ENCODE data around the gene GATAD1.

GATAD1 gene

GRCh38 chr7:92461027-92462003 is 14.0 kb downstream of the GATAD1 start:
- TF ChIP-seq REST (IDR thresholded peaks at IDR 0.05; ENCODE audit: insufficient replicate concordance, low read depth) (no peak), CTCF (IDR thresholded peaks at IDR 0.05; ENCODE audit: insufficient read depth, low read length) (peak; percentile 70)
- Histone ChIP-seq H3K27ac (replicated peaks) (no peak overlapping the region), H3K27me3 (ENCODE audit: insufficient read depth, poor library complexity, severe bottlenecking) (no peaks in the 10 kb centered on the region), H3K4me3 (replicated peaks; ENCODE audit: insufficient read depth, low read length) (no peak overlapping the region)
- DNase-seq (ENCODE audit: low read depth in 1 of 2, low spot score in 1 of 2), result peak in 1 of 2 experiments; percentile 53

DNA sequence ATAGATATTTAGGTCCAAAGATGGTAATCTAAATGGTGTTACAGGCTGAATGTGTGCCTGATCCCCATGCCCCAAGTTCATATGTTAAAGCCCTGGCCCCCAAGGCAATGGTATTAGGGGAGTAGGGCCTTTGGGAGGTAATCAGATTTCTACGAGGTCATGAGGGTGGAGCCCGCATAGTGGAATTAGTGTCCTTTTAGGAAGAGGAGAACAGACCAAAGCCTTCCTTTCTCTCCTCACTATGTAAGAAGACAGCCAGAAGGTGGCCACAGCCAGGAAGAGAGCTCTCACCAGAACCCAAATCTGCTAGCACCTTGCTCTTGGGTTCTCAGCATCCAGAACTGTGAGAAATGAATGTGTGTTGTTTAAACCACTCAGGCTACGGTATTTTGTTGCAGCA is 15.3 kb downstream of the GATAD1 start:
- H3K27ac ChIP-seq (replicated peaks), result no peak overlapping the region
- H3K4me3 ChIP-seq (replicated peaks; ENCODE audit: insufficient read depth, low read length), result no peak overlapping the region
- TF ChIP-seq SPI1 (IDR thresholded peaks at IDR 0.05; ENCODE audit: borderline replicate concordance, low read depth), result no peak
- TF ChIP-seq POLR2AphosphoS5 (IDR thresholded peaks at IDR 0.05; ENCODE audit: low read depth), result no peak
- TF ChIP-seq GABPA (IDR thresholded peaks at IDR 0.05; ENCODE audit: low read depth), result no peak
- no peak for TF ChIP-seq REST (IDR thresholded peaks at IDR 0.05; ENCODE audit: insufficient replicate concordance, low read depth)
- no peak for TF ChIP-seq CTCF (IDR thresholded peaks at IDR 0.05; ENCODE audit: insufficient read depth, low read length)
- no peak for DNase-seq (ENCODE audit: low read depth in 1 of 2, low spot score in 1 of 2)
- H3K27me3 ChIP-seq (ENCODE audit: insufficient read depth, poor library complexity, severe bottlenecking), result no peaks in the 10 kb centered on the region

GRCh38 chr7:92464515-92464914 is 17.2 kb downstream of the GATAD1 start:
- H3K27ac ChIP-seq (replicated peaks), result no peak overlapping the region
- no peak for DNase-seq (ENCODE audit: low read depth in 1 of 2, low spot score in 1 of 2)
- no peak overlapping the region for H3K4me3 ChIP-seq (replicated peaks; ENCODE audit: insufficient read depth, low read length)
- H3K27me3 ChIP-seq (ENCODE audit: insufficient read depth, poor library complexity, severe bottlenecking), result no peaks in the 10 kb centered on the region
- TF ChIP-seq POLR2AphosphoS5 (IDR thresholded peaks at IDR 0.05; ENCODE audit: low read depth), result no peak
- no peak for TF ChIP-seq GABPA (IDR thresholded peaks at IDR 0.05; ENCODE audit: low read depth)
- TF ChIP-seq SPI1 (IDR thresholded peaks at IDR 0.05; ENCODE audit: borderline replicate concordance, low read depth), result no peak
- no peak for TF ChIP-seq REST (IDR thresholded peaks at IDR 0.05; ENCODE audit: insufficient replicate concordance, low read depth)
- no peak for TF ChIP-seq CTCF (IDR thresholded peaks at IDR 0.05; ENCODE audit: insufficient read depth, low read length)
